GM19452 (cell line): ENCODE measurements around the gene SPAG4.
A peak's percentile ranks its signal among the peaks of the same experiment; 100 is the strongest.

Experiments used
- ATAC-seq: cut with Tn5 transposase; IDR thresholded peaks from one replicate; pipeline ENCODE4 v1.9.1; 2021; ENCODE audit not compliant: unreplicated experiment

SPAG4 gene

GRCh38 chr20:35615667-35616464, at the start of gene SPAG4:
Gene SPAG4 (plus strand): TSS chr20:35615829. CDS start chr20:35616004, 175 bp downstream.
- ATAC-seq: peak; percentile 69

- ATAC-seq: no peak
Measured at GRCh38 chr20:35568645-35569044, 47.0 kb upstream of the SPAG4 start.

GRCh38 chr20:35571555-35571954, 44.1 kb upstream of the SPAG4 start:
- no peak for ATAC-seq

- no peak for ATAC-seq
Measured at GRCh38 chr20:35572838-35573237, 42.8 kb upstream of the SPAG4 start.

- no peak for ATAC-seq
Measured at GRCh38 chr20:35575958-35576357, 39.7 kb upstream of the SPAG4 start.

- ATAC-seq: no peak
Measured at GRCh38 chr20:35576816-35577215, 38.8 kb upstream of the SPAG4 start.

- ATAC-seq: no peak
Measured at GRCh38 chr20:35578469-35578868, 37.2 kb upstream of the SPAG4 start.

- no peak for ATAC-seq
Measured at GRCh38 chr20:35579196-35579595, 36.4 kb upstream of the SPAG4 start.

- ATAC-seq: no peak
Measured at GRCh38 chr20:35582131-35582530, 33.5 kb upstream of the SPAG4 start.

- ATAC-seq: no peak
Measured at GRCh38 chr20:35582741-35583404, 32.8 kb upstream of the SPAG4 start.

GRCh38 chr20:35583636-35584560, 31.7 kb upstream of the SPAG4 start:
- no peak for ATAC-seq

- ATAC-seq: no peak
Measured at GRCh38 chr20:35586751-35587425, 28.7 kb upstream of the SPAG4 start.

GRCh38 chr20:35587436-35587835, 28.2 kb upstream of the SPAG4 start:
- ATAC-seq: no peak

GRCh38 chr20:35588397-35588796, 27.2 kb upstream of the SPAG4 start:
- ATAC-seq: no peak

- ATAC-seq: no peak
Measured at GRCh38 chr20:35592339-35592974, 23.2 kb upstream of the SPAG4 start.

GRCh38 chr20:35595456-35595855, 20.2 kb upstream of the SPAG4 start:
- ATAC-seq: no peak

GRCh38 chr20:35595901-35596300, 19.7 kb upstream of the SPAG4 start:
- ATAC-seq: no peak

- ATAC-seq: no peak
Measured at GRCh38 chr20:35597186-35597585, 18.4 kb upstream of the SPAG4 start.

GRCh38 chr20:35598476-35598875, 17.2 kb upstream of the SPAG4 start:
- ATAC-seq: no peak
